Muscle layer of colon (tissue), 2 donors: ENCODE data around the gene DLK1.

Experiments
- H3K27ac ChIP-seq: one replicate; pipeline ENCODE4 v1.7.0; 2013; ENCODE audit warnings: low read depth, mild to moderate bottlenecking, low read length, moderate library complexity
- H3K27me3 ChIP-seq, 2 donors: one replicate each; pipeline ENCODE4 v1.7.0; 2013; ENCODE audit warnings: low read length in 2 of 2, mild to moderate bottlenecking in 2 of 2; ENCODE audit not compliant: insufficient read depth in 2 of 2, control insufficient read depth in 1 of 2
- H3K36me3 ChIP-seq: one replicate; pipeline ENCODE4 v1.7.0; 2013; ENCODE audit warnings: mild to moderate bottlenecking, low read length; ENCODE audit not compliant: insufficient read depth
- H3K4me1 ChIP-seq: one replicate; pipeline ENCODE4 v1.7.0; 2013; ENCODE audit warnings: mild to moderate bottlenecking, low read length; ENCODE audit not compliant: insufficient read depth
- H3K4me3 ChIP-seq, 2 donors: one replicate each; pipeline ENCODE4 v1.7.0; 2013; ENCODE audit warnings: low read length in 2 of 2, low read depth in 1 of 2, mild to moderate bottlenecking in 1 of 2, moderate library complexity in 1 of 2
- H3K9ac ChIP-seq: one replicate; pipeline ENCODE4 v1.7.0; 2013; ENCODE audit warnings: low read length
- H3K9me3 ChIP-seq: one replicate; pipeline ENCODE4 v1.7.0; 2013; ENCODE audit warnings: mild to moderate bottlenecking, low read length
- donor health status: abdominal sarcoma.
- donor health status: Adenocarcinoma of cecum.

DLK1 gene

DNA sequence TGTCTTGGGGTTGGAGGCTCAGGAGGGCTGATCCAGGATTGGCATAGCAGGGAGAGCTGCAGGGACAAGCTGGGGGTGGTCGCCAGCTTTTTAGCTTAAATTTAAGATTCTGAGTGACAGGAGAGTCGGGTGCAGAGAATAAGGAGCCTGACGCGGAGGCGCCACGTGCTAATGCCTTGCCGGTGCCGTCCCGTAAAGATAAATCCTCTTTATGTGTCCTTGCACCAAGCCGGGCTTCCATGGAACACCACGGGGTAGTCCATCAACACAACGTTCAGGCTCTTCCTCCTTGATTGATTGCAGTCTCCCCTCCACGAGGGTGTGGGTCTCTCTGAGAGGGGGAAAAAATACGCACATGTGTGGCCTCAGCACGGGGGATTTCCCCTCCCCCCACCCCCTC, 3.9 kb downstream of the DLK1 start:
- Histone ChIP-seq H3K27ac (no peak overlapping the region), H3K27me3 (peaks cover 7 to 26% of the 10 kb centered on the region in 2 donors), H3K9ac (no peak overlapping the region), H3K9me3 (no peaks in the 10 kb centered on the region), H3K4me3 (no peak overlapping the region), H3K36me3 (no peaks in the 10 kb centered on the region), H3K4me1 (no peaks in the 10 kb centered on the region)

DNA sequence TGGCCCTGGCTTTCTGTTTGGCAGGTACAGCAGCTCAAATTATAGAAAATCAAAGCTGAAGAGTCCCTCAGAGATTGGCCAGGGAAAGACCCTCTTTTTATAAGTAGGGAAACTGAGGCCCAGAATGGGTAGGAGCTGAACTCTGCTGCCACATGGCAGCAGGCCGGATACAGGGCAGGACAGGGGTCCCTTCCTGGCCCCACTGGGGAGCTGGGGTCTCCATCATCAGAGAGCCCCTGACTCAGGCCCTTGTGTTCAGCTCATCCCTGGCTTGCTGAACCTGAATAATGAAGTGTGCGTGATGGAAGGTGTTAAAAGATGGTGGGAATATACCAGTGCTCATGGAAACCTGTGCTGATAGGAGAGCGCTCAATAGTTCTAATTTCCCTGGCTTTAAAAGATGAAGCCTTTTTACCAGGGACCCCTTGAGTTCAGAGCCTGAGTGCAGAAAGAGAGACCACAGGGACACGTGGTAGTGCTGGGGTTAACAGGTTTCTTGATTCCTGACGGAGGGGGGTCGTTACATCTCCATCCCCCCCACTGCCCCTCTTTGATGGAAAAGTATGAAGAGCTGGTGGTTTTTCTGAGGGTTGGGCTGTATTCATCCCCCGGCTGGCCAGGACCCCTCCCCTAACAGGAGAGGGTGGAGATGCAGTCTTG, 4.4 kb downstream of the DLK1 start:
- no peak overlapping the region for H3K9ac ChIP-seq
- H3K4me3 ChIP-seq, result no peak overlapping the region
- no peaks in the 10 kb centered on the region for H3K4me1 ChIP-seq
- H3K36me3 ChIP-seq, result no peaks in the 10 kb centered on the region
- H3K27ac ChIP-seq, result no peak overlapping the region
- H3K27me3 ChIP-seq, result peaks cover 7 to 20% of the 10 kb centered on the region in 2 donors
- H3K9me3 ChIP-seq, result no peaks in the 10 kb centered on the region

DNA sequence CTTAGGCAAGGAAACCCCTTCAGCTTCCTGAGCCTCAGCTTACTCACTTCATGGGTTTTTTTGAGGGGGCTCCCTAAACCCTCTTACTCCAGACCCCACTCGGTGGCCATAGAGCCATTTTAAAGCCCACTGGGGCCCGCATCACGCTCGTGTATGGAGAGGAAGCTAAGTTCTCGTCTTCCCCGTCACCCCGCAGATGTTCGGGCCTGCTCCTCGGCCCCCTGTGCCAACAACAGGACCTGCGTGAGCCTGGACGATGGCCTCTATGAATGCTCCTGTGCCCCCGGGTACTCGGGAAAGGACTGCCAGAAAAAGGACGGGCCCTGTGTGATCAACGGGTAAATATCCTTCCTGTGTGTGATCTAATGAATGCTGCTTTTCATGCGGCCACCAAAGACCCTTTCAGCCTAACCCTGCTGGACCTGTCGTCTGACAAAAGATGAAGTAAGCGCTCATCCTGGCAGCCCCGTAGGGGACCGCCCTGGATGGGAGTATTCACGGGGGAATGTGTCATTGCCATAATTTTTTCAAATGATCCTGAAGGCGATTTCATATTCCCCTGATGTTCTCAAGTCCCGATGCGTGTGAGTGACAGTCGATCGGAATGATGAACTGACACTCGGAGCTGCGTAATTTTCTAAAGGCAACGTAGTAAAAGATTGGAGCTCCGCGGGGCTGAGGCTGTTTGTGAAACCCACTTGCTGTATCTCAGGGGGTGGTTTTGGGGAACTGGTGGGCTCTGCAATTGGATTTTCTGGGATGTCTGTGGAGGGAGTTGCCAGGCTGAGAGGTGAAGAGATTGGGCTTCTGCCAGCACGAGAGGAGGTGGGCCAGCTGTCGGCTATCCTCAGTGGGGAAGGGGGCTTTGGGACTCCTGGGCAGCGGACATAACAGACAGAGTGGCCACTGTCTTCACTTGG, 5.4 kb downstream of the DLK1 start:
- no peaks in the 10 kb centered on the region for H3K4me1 ChIP-seq
- no peaks in the 10 kb centered on the region for H3K36me3 ChIP-seq
- no peaks in the 10 kb centered on the region for H3K9me3 ChIP-seq
- H3K4me3 ChIP-seq, result no peak overlapping the region
- no peak overlapping the region for H3K9ac ChIP-seq
- no peak overlapping the region for H3K27ac ChIP-seq
- peaks cover 7 to 17% of the 10 kb centered on the region in 2 donors for H3K27me3 ChIP-seq

DNA sequence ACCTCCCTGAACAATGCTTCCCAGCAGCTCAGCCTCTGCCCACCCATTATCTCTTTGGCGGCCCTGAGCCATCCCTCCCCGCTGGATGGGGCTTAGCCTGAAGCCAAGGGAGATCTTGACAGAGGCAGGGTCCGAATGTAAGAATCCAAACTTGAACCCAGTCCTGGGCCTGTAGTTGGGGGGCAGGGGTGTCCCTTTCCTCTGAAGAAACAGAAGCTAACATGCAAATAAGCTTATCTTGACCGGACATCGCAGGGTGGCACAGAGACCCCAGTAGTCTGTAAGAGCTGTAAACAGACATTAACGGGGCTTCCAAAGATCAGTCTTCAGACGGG, 6.0 kb downstream of the DLK1 start:
- Histone ChIP-seq H3K27me3 (peaks cover 5 to 10% of the 10 kb centered on the region in 2 donors), H3K27ac (no peak overlapping the region), H3K4me1 (no peaks in the 10 kb centered on the region), H3K9ac (no peak overlapping the region), H3K4me3 (no peak overlapping the region), H3K9me3 (no peaks in the 10 kb centered on the region), H3K36me3 (no peaks in the 10 kb centered on the region)

DNA sequence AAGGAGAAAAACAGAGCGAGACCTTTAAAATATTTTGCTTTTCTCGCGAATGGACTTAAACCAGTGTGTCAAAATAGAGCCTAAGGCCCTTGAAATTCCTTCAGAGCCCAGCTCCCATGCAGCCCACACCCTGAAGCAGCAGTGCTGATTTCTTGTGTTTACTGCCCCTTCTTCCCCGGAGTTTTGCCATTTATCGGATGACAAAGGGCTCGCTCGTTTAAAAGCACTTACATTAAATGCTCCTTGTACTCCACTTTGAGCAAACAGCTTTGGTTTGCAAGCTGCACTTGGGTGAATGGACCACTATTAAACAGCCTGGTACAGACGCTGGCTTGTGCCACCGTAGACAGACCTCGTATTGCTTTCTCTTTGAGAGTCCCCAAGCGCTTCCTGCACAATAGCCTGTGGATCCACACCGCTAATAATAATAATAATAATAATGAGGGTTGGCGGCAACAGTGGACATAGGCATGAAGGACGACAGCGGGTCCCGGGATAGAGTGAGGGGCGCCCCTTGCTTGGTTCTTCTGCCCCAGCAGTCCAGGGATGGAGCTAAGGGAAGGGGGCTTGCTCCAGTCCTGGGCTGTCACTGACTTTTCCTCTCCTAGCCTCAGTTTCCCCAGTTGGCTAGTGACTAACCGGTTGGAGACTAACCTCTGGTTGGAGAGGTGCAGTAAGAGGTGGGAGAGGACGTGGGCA, 6.6 kb downstream of the DLK1 start:
- H3K27me3 ChIP-seq, result peaks cover 0 to 10% of the 10 kb centered on the region in 2 donors
- no peaks in the 10 kb centered on the region for H3K4me1 ChIP-seq
- H3K36me3 ChIP-seq, result no peaks in the 10 kb centered on the region
- no peak overlapping the region for H3K27ac ChIP-seq
- H3K4me3 ChIP-seq, result no peak overlapping the region
- no peaks in the 10 kb centered on the region for H3K9me3 ChIP-seq
- no peak overlapping the region for H3K9ac ChIP-seq

DNA sequence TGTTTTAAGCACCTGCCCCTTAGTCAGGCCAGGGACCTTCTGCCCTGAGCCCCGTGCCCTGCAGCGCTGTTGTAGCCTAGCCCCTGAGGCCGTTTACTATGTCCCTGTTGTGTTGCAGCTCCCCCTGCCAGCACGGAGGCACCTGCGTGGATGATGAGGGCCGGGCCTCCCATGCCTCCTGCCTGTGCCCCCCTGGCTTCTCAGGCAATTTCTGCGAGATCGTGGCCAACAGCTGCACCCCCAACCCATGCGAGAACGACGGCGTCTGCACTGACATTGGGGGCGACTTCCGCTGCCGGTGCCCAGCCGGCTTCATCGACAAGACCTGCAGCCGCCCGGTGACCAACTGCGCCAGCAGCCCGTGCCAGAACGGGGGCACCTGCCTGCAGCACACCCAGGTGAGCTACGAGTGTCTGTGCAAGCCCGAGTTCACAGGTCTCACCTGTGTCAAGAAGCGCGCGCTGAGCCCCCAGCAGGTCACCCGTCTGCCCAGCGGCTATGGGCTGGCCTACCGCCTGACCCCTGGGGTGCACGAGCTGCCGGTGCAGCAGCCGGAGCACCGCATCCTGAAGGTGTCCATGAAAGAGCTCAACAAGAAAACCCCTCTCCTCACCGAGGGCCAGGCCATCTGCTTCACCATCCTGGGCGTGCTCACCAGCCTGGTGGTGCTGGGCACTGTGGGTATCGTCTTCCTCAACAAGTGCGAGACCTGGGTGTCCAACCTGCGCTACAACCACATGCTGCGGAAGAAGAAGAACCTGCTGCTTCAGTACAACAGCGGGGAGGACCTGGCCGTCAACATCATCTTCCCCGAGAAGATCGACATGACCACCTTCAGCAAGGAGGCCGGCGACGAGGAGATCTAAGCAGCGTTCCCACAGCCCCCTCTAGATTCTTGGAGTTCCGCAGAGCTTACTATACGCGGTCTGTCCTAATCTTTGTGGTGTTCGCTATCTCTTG, 7.6 kb downstream of the DLK1 start:
- Histone ChIP-seq H3K4me1 (no peaks in the 10 kb centered on the region), H3K27me3 (peaks cover 0 to 10% of the 10 kb centered on the region in 2 donors), H3K27ac (no peak overlapping the region), H3K9me3 (no peaks in the 10 kb centered on the region), H3K9ac (no peak overlapping the region), H3K36me3 (no peaks in the 10 kb centered on the region), H3K4me3 (no peak overlapping the region)

DNA sequence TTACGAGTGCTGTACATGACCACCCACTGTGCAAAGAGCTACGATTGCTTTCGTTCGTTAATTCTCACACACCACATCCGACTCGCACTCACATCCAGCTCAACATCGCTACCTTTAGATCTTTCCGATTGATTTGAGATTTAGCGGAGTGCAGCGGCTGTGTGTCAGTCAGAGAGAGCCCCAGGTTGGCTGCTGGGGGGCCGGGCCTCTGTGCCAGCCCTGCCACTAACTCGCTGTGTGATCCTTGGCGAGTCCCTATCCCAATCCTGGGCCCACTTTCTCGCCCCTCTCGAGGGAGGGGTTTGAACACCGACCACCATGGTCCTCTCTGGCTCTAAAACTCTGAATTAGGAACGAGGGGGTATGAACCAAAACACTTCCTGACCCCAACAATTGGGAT, 8.6 kb downstream of the DLK1 start:
- Histone ChIP-seq H3K4me3 (no peak overlapping the region), H3K27me3 (peaks cover 0 to 8% of the 10 kb centered on the region in 2 donors), H3K9ac (no peak overlapping the region), H3K36me3 (no peaks in the 10 kb centered on the region), H3K9me3 (no peaks in the 10 kb centered on the region), H3K27ac (no peak overlapping the region), H3K4me1 (no peaks in the 10 kb centered on the region)

DNA sequence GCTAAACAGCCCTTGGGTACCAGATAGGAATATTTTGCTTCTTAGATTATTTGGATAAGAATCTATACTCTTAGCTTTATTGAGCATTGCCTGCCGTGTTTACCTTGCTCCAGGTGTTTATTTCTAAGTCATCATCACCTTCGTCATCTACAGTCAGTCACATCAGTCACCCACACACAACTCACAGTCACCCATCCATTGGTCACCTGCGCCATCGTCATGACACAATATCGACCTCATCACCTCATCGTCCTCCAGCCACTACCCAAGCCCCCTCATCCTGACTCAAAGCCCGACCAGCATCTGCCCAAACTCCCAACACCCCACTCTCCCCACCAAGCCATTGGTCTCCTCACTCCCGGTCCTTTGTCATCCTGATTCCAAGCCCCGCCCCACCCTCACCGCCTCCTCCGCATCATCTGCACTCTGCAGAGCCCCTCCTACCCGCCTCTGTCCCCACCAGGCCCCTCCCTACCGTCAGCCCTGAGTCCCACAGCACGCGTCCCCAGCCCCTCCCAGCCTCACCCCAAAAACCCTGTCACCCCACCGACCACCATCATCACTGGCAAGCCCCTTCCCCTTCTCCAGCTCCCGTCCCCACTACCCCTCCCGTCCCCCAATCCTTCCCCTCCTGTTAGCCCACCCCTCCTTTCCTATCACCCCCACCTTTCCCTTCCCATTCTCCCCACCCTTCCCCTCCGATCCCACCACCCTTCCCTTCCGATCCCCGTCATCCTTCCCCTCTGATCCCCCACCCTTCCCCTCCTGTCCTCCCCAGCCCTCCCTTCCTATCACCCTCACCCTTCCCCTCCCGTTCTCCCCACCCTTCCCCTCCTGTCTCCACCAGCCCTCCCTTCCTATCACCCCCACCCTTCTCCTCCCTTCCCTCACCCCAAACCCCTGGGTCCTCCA, 9.8 kb downstream of the DLK1 start:
- Histone ChIP-seq H3K27me3 (peaks cover 0 to under 1% of the 10 kb centered on the region in 2 donors), H3K36me3 (no peaks in the 10 kb centered on the region), H3K27ac (no peak overlapping the region), H3K4me3 (no peak overlapping the region), H3K9me3 (no peaks in the 10 kb centered on the region), H3K9ac (no peak overlapping the region), H3K4me1 (no peaks in the 10 kb centered on the region)

DNA sequence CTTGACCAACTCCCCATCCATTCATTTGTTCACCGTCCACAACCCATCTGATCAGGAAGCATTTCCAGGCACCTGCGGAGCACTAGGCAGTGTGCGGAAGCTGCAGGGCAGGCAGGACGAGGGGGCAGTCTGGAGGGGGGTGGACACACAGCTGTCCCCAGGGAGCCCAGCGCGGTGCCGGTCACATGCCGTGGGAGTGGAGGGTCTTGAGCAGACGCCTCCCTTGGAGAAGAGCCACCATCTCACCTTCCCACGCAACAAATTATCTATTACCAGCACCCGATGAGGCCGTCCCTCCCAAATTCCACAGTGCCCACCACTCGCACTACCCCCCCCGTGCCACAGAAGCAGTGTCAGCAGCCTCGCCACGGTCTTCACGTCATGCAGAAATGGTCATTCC, 10.8 kb downstream of the DLK1 start:
- Histone ChIP-seq H3K4me1 (no peaks in the 10 kb centered on the region), H3K9me3 (no peaks in the 10 kb centered on the region), H3K36me3 (no peaks in the 10 kb centered on the region), H3K27ac (no peak overlapping the region), H3K4me3 (no peak overlapping the region), H3K9ac (no peak overlapping the region), H3K27me3 (no peaks in the 10 kb centered on the region)

DNA sequence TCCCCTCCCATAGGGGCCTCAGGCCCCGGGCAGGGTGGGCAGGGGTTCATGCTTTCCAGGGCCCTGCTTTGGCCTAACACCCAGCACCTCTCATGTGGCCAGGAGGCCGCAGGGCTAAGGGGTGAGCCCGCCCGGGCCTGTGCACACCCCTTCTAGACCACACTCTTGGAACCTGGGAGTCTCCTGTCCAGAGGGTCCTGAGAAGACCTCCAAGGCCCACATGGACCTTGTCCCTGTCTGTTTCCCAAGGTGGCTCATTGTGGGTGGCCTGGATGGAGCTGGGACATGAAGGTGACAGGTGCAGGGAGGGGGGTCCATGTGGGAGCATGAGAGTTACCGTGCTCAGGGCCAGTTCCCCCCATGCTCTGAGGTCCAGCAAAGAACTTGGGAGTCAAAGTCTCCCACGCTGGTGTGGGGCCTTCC, 11.6 kb downstream of the DLK1 start:
- H3K9me3 ChIP-seq, result no peaks in the 10 kb centered on the region
- H3K36me3 ChIP-seq, result no peaks in the 10 kb centered on the region
- H3K9ac ChIP-seq, result no peak overlapping the region
- H3K27ac ChIP-seq, result no peak overlapping the region
- H3K4me3 ChIP-seq, result no peak overlapping the region
- H3K4me1 ChIP-seq, result no peaks in the 10 kb centered on the region
- no peaks in the 10 kb centered on the region for H3K27me3 ChIP-seq
